ENCODE data around the gene POLR2E. TPM values are rescaled to one million over a fixed set of nuclear protein-coding genes. Genes with fewer than 3 reads are reported as not detected.

POLR2E gene
- total and polyA plus RNA-seq, 2 of the 13 experiments (the other 11 are each of a cell fraction or from before 2014, with no cell fraction given), result 140 to 272 TPM

GRCh38 chr19:1039646-1040475 lies 55.3 kb downstream of the POLR2E start, which contains the start of gene ABCA7 (continued):
- TF ChIP-seq ZNF446 (CRISPR knock-in tag; IDR thresholded peaks at IDR 0.05) (no peak), ZNF441 (CRISPR knock-in tag; IDR thresholded peaks at IDR 0.05; ENCODE audit: borderline replicate concordance) (no peak), ESRRA (CRISPR knock-in tag; IDR thresholded peaks at IDR 0.05; ENCODE audit: low read depth) (no peak), ZNF546 (CRISPR knock-in tag; conservative IDR thresholded peaks at IDR 0.05) (no peak), CBFB (CRISPR knock-in tag; IDR thresholded peaks at IDR 0.05) (0 out of 2 replicates have a peak, but pooled peaks have one; percentile 28), ETV5 (CRISPR knock-in tag; IDR thresholded peaks at IDR 0.05; ENCODE audit: borderline replicate concordance) (peak; percentile 46; the same call in 1 of the 2 replicates), ARNT2 (CRISPR knock-in tag; IDR thresholded peaks at IDR 0.05; ENCODE audit: low read depth) (peak; percentile 41; the same call in 1 of the 2 replicates), ZNF512 (CRISPR knock-in tag; IDR thresholded peaks at IDR 0.05) (no peak), ZNF644 (CRISPR knock-in tag; IDR thresholded peaks at IDR 0.05; ENCODE audit: low read depth) (no peak), RFX1 (IDR thresholded peaks at IDR 0.05) (no peak), HOXA9 (CRISPR knock-in tag; IDR thresholded peaks at IDR 0.05; ENCODE audit: borderline replicate concordance) (no peak), TFE3 (CRISPR knock-in tag; IDR thresholded peaks at IDR 0.05) (no peak), ZNF737 (CRISPR knock-in tag; IDR thresholded peaks at IDR 0.05; ENCODE audit: borderline replicate concordance) (no peak), ZBTB14 (CRISPR knock-in tag; IDR thresholded peaks at IDR 0.05) (peak; percentile 48; the same call in 1 of the 2 replicates), TFDP2 (CRISPR knock-in tag; IDR thresholded peaks at IDR 0.05) (peak; percentile 94), ZFP90 (CRISPR knock-in tag; IDR thresholded peaks at IDR 0.05; ENCODE audit: borderline replicate concordance) (no peak), ZNF761 (CRISPR knock-in tag; conservative IDR thresholded peaks at IDR 0.05) (no peak), NR3C1 (CRISPR knock-in tag; IDR thresholded peaks at IDR 0.05) (no peak), ZMYM4 (CRISPR knock-in tag; IDR thresholded peaks at IDR 0.05) (peak; percentile 44; the same call in 1 of the 2 replicates), FIP1L1 (IDR thresholded peaks at IDR 0.05; ENCODE audit: borderline replicate concordance, insufficient read depth, low read depth, low read length) (no peak), SRF (IDR thresholded peaks at IDR 0.05; ENCODE audit: low read depth, low read length) (no peak), NFYB (CRISPR knock-in tag; IDR thresholded peaks at IDR 0.05) (peak; percentile 99), RORA (CRISPR knock-in tag; IDR thresholded peaks at IDR 0.05) (no peak), ZKSCAN5 (CRISPR knock-in tag; IDR thresholded peaks at IDR 0.05) (no peak), MAFG (CRISPR knock-in tag; IDR thresholded peaks at IDR 0.05) (no peak)
